Islet of Langerhans (tissue), 1 donor: Measurements from ENCODE around the gene SNX10.

Experiments used
- FAIRE-seq: peaks from one replicate; lab custom pipeline; 2011; peaks lifted over from hg19 to GRCh38; lab: Jason Lieb, UNC

Gene SNX10

GRCh38 chr7:26337232-26337865, 45.7 kb downstream of the SNX10 start:
- FAIRE-seq, result no peak

- FAIRE-seq, result no peak
These were observed 48.9 kb downstream of the SNX10 start for GRCh38 chr7:26340476-26341018.

GRCh38 chr7:26343320-26343832, 51.7 kb downstream of the SNX10 start:
- no peak for FAIRE-seq

GRCh38 chr7:26343837-26344236, 52.2 kb downstream of the SNX10 start:
- no peak for FAIRE-seq

GRCh38 chr7:26345202-26345601, 53.5 kb downstream of the SNX10 start:
- no peak for FAIRE-seq

- no peak for FAIRE-seq
These were observed 54.2 kb downstream of the SNX10 start for GRCh38 chr7:26345837-26346236.

- no peak for FAIRE-seq
These were observed 55.0 kb downstream of the SNX10 start for GRCh38 chr7:26346611-26347203.

GRCh38 chr7:26348234-26348851, 56.7 kb downstream of the SNX10 start:
- FAIRE-seq, result no peak

- FAIRE-seq, result no peak
These were observed 57.6 kb downstream of the SNX10 start for GRCh38 chr7:26349005-26349915.

- FAIRE-seq, result no peak
These were observed 59.5 kb downstream of the SNX10 start for GRCh38 chr7:26351171-26351570.

- FAIRE-seq, result no peak
These were observed 64.6 kb downstream of the SNX10 start for GRCh38 chr7:26356229-26356628.

GRCh38 chr7:26356929-26357798, 65.5 kb downstream of the SNX10 start:
- no peak for FAIRE-seq

- no peak for FAIRE-seq
These were observed 66.1 kb downstream of the SNX10 start for GRCh38 chr7:26357799-26358151.

GRCh38 chr7:26360650-26361049, 69.0 kb downstream of the SNX10 start:
- no peak for FAIRE-seq

GRCh38 chr7:26361637-26362036, 70.0 kb downstream of the SNX10 start:
- FAIRE-seq, result no peak

GRCh38 chr7:26363465-26363864, 71.8 kb downstream of the SNX10 start:
- no peak for FAIRE-seq

- peak; percentile 95 for FAIRE-seq
These were observed 73.6 kb downstream of the SNX10 start for GRCh38 chr7:26365077-26365900.

GRCh38 chr7:26365901-26366275, 74.2 kb downstream of the SNX10 start:
- no peak for FAIRE-seq

- FAIRE-seq, result no peak
These were observed 75.6 kb downstream of the SNX10 start for GRCh38 chr7:26367219-26367711.

- peak; percentile 91 for FAIRE-seq
These were observed 76.9 kb downstream of the SNX10 start for GRCh38 chr7:26368542-26368941.
